ENCODE results near the gene USP25.

Gene USP25

DNA sequence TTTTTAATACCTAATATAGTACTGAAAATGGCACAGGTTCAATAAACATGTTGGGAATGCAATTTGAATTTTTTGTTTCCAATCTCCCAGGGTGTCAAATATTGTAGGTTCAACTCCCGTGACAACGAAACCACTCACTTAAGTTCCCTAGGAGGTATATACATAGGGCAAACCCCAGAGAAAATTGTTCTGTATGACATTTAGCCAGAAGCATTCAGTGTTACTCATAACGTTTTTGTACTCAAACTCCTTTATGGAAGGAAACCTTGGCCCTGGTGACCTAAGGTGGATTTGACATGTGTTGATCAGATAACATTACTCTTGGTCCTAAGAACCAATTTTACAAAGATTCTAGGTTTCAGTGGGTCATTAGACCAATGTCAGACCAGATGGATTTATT, 110.6 kb downstream of the USP25 start:
- H3K9me3 ChIP-seq, result no peaks in the 10 kb centered on the region
- peaks cover 0 to 10% (median 5%) of the 10 kb centered on the region in 3 donors for H3K36me3 ChIP-seq
- H3K4me3 ChIP-seq, result no peak overlapping the region
- no peak overlapping the region for H3K27ac ChIP-seq
- no peak for DNase-seq
- intact Hi-C loops (cut with DNase I; ENCODE audit: low total_unique reads), result no loop called here
- no peak for TF ChIP-seq CTCF (IDR thresholded peaks at IDR 0.05)
- H3K4me1 ChIP-seq, result peaks cover 0 to 20% (median 6%) of the 10 kb centered on the region in 4 donors
- H3K27me3 ChIP-seq, result no peaks in the 10 kb centered on the region

DNA sequence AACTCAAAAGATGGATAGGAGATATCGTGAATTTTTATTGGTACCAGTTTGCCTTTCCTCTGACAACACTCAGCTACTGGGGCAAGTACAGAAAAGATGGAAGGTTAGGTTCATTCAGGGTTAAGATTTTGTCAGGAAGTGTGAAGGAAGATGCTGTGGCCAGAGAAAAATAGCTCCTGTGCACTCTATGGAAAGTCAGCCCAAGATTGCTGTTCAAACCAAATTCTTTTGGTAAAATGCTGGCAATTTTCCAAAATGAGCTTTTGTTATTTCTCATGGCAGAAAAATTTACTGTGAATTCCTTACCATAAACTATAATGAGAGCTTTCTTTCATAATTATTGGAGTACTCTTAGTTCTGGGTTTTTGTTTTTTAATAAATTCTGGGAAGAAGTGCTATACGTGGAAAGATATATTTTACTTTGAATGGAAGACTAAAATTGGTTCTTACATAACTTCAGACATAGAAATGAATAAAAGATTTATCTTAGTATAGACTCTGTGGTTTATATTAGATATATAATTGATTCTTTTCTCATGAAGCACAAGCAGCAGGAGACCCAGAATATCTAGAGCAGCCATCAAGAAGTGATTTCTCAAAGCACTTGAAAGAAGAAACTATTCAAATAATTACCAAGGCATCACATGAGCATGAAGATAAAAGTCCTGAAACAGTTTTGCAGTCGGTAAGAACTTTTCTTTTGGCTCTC, 112.2 kb downstream of the USP25 start:
- peaks cover 0 to 20% (median 6%) of the 10 kb centered on the region in 4 donors for H3K4me1 ChIP-seq
- no peak for TF ChIP-seq CTCF (IDR thresholded peaks at IDR 0.05)
- peaks cover 0 to 10% (median 5%) of the 10 kb centered on the region in 3 donors for H3K36me3 ChIP-seq
- no peak overlapping the region for H3K27ac ChIP-seq
- DNase-seq, result no peak
- H3K27me3 ChIP-seq, result no peaks in the 10 kb centered on the region
- intact Hi-C loops (cut with DNase I; ENCODE audit: low total_unique reads), result no loop called here
- no peak overlapping the region for H3K4me3 ChIP-seq
- no peaks in the 10 kb centered on the region for H3K9me3 ChIP-seq

- H3K4me3 ChIP-seq, result no peak overlapping the region
- peaks cover 0 to 10% (median 5%) of the 10 kb centered on the region in 3 donors for H3K36me3 ChIP-seq
- DNase-seq, result no peak
- H3K27me3 ChIP-seq, result no peaks in the 10 kb centered on the region
- H3K4me1 ChIP-seq, result peaks cover 0 to 16% (median 6%) of the 10 kb centered on the region in 4 donors
- H3K9me3 ChIP-seq, result no peaks in the 10 kb centered on the region
- intact Hi-C loops (cut with DNase I; ENCODE audit: low total_unique reads), result no loop called here
- no peak for TF ChIP-seq CTCF (IDR thresholded peaks at IDR 0.05)
- no peak overlapping the region for H3K27ac ChIP-seq
Observed at GRCh38 chr21:15842565-15842880, 112.7 kb downstream of the USP25 start.

- Histone ChIP-seq H3K36me3 (peaks cover 0 to 10% (median 5%) of the 10 kb centered on the region in 3 donors), H3K4me1 (peaks cover 0 to 10% (median 4%) of the 10 kb centered on the region in 4 donors), H3K27ac (no peak overlapping the region), H3K9me3 (no peaks in the 10 kb centered on the region), H3K27me3 (no peaks in the 10 kb centered on the region), H3K4me3 (no peak overlapping the region)
- no peak for TF ChIP-seq CTCF (IDR thresholded peaks at IDR 0.05)
- intact Hi-C loops (cut with DNase I; ENCODE audit: low total_unique reads), result no loop called here
- no peak for DNase-seq
Observed at GRCh38 chr21:15843766-15844165, 114.0 kb downstream of the USP25 start.

DNA sequence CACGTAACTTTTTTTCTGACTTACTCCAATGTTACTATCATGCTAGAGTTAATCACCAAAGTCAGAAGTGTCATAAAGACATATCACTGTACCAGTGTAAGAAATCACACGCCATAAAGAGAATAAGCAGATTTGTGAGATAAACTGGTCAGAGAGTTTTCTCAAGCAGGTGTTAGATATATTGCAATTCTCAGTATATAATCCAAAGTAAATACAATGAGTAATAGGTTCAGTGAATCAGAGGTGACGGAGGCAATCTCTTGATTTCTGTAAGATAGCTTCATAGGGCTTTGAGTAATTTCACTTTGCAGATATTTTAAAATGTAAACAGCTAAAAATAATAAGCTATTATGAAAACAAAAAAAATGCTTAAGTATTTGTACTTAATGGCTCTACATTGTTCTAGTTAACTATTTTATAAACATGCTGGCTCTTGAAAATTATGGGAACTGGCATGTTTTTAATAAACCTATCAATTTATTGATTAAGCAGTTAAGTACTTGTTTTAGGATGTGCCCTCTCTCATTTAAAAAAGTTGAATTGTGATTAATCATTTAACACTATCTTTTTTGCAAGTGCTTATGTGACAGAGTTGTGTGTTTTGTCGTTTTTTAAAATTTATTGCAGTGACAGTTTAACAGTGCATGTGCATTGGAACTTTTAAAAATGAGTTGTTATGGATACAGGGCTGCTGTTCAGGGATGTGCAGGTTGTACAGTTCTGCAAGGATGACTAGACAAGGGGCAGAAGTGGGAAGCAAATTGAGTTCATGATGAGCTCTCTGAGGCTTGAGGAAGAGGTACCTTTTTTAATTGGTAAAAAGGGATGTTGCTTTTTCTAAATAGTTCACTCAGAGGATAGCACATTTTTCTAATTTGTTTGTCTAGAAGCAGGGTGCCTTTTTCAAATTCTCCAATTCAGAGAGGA, 119.1 kb downstream of the USP25 start:
- no peak overlapping the region for H3K27ac ChIP-seq
- H3K9me3 ChIP-seq, result no peaks in the 10 kb centered on the region
- H3K27me3 ChIP-seq, result no peaks in the 10 kb centered on the region
- H3K4me1 ChIP-seq, result no peaks in the 10 kb centered on the region
- intact Hi-C loops (cut with DNase I; ENCODE audit: low total_unique reads), result no loop called here
- no peak for DNase-seq
- no peak for TF ChIP-seq CTCF (IDR thresholded peaks at IDR 0.05)
- no peak overlapping the region for H3K4me3 ChIP-seq
- H3K36me3 ChIP-seq, result no peaks in the 10 kb centered on the region
